NCI-H146 treated with DMSO at 0.1 percent for 48 hours (cell line): Measurements from ENCODE around the gene CHMP1A.
"Not testable (repeated sequence)": the region's sequence is repeated elsewhere in the genome, so short reads cannot be mapped to it uniquely, and the experiment has no call there.

ENCODE experiments used
- DNase-seq: peaks from one replicate; lab custom pipeline; 2025; ENCODE audit not compliant: unreplicated experiment; lab: John Stamatoyannopoulos, UW

Gene CHMP1A

DNA sequence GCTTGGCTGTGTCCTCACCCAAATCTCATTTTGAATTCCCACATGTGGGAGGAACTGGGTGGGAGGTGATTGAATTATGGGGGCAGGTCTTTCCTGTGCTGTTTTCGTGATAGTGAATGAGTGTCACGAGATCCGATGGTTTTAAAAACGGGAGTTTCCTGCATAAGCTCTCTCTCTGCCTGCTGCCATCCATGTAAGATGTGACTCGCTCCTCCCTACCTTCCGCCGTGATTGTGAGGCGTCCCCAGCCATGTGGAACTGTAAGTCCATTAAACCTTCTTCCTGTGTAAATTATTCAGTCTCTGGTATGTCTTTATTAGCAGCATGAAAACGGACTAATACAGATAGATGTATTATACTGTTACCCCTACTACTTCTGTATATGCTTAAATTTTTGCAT is 3.7 kb upstream of the CHMP1A start:
- no peak for DNase-seq

DNA sequence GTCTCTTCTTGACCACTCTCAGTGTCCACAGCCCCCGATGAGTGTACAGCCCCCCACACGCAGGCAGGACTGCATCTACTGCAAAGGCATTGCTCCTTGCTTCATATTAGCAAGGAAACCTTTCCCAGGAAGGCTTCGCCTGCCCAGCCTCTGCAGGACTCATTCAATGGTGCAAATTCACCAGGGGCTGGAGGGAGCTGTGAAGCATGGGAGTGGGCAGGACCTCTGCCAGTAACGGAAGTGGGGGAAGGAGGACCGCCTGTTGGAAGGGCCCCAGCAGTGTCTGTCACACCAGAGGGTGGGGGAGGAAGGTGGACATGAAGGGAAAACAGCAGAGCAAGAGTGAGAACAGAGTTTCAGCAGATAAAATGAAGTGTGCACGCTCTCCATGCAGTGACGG is 2.6 kb upstream of the CHMP1A start:
- no peak for DNase-seq

DNA sequence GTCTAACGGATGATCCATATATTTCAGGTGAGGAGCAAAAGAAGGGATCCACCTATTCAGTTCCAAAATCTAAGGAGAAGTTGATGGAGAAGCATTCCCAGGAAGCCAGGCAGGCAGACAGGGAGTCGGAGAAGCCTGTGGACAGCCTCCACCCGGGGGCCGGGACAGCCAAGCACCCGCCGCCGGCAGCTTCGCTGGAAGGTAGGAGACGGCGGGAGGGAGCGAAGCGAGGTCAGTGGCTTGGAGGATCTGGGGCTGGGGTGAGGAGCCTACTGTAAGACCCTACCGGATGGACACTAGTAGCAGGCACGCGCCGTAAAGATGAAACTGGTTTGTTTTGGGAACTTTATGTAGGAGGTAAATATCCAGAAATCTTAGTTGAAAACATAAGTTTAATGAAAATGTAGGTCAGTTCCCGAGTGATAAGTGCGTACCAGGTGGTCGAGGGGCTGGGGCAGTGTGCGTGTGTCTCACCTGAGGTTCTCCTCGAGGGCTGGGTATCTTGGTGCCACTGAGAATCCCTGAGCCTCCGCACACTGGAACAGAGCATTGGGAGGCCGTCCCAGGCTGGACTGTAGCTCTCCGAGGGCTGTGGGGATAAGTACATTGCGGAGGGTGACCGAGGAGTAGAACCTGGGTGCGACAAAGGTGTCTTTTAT is 842 bp upstream of the CHMP1A start:
- no peak for DNase-seq

DNA sequence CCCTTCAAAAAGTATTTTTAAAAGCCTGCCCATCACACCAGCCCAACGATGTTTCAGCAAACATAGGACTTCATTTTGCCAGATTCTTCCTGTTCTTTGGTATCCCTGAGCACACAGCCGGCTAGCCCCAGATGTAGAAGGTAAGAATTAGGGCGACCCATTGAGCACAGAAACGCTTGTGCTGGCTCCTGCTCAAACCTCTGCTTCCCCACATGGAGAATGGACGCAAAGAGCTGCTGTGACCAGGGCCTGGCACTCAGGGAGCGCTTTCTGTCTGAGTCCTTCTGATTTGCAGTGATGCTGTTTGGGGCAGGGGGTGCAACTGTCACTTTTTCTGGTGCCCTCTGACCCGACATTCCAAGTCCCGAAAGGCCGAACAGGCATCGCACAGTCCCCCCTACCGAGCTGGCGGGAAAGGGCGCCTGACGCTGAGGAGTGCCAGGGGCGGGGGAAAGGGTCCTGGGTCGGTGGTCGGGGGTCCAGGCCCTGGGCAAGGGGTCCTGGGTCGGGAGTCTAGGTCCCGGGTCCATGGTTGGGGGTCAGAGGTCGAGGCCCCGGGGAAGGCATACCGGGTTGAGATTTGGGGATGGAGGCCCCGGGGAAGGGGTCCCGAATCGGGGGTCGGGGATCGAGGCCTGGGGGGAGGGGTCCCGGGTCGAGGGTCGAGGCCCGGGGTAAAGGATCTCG is 930 bp downstream of the CHMP1A start:
- no peak for DNase-seq

DNA sequence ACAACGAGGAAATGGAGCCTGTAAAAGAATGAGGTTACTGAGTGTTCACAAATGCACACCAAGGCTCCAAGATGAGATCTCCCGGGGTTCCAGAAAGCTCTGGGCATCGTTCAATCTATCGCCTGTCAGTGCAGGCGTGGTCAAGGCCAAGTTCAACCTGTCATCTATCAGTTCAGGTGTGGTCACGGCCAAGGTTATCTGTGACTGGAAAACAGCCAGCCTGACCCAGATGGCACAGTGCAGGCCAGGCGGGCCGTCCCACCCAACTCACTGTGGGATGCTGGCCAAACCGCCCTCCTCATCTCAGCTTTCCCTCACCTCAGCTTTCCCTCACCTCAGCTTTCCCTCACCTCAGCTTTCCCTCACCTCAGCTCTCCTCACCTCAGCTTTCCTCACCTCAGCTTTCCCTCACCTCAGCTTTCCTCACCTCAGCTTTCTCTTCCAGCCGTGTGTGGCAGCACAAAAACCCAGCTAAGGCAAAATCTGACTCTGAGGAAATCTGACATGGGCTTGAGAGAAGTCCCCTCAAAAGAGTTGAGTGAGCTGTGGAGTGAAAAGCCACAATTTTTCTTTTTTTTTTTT is 2.4 kb downstream of the CHMP1A start:
- no peak for DNase-seq

DNA sequence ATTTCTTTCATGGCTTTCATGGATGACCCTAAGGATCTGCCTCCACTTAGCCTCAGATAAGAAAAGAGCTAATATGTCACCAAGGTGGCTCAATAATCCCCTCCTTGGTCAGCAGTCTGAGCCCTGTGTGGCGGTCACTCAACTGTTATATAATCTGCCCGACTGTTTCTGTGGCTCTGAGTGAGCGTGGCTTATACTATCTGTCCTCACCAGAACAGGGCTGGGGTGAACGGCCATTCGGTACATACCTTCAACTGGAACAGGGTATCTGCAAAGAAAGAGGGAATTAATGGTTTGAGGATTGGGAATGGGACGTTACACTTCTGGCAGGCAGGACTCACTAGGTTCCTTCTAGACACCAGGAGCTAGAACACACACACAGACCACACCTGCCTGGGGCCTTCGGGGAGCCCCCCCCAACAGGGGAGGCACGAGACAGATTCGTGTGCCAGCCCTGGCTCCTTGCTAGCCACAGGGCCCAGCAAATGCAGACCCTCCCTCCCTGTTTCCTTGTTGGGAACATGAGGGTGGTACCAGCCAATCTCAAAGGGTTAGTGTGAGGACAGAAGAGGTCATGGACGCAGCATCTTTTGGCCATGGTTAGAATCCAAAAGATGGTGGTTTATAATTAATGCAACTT is 3.7 kb downstream of the CHMP1A start:
- no peak for DNase-seq

DNA sequence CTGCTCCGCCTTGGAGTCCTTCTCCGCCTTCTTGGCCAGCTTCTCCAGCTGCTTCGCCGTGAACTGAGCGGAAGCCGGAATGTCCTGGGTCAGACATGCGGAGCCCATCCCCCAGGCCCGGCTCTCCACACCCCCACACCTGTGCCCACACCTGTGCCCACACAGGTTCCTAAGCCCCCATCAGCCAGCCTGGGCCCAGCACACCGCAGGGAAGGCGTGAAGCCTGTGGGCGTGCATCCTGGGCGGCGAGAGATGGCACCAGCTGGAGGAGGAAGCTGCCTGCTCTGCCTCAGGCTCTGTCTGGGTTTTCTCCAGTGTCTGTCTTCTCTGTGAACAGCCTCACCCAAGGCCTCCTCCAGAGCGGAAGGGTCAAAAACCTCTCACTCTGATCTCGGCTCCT is 5.9 kb downstream of the CHMP1A start:
- DNase-seq: no peak

DNA sequence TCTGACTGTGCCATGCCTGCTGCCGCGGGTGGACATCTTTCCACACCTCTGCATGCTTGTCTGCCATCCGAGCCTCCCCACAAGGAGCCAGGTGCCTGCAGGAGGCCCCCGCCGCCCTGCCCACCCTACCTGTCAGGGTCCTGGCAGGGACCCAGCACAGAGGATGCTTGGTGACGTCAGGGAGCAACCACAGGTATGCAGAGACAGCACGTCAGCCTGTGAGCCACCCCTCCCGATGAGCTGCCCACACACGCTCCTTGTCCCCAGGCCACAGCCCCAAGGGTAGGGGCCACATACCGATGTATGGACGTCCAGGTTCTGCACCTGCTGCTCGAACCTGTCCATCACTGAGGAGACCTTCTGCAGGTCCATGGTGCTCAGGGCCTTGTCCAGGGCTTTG is 10.6 kb downstream of the CHMP1A start:
- DNase-seq: no peak

DNA sequence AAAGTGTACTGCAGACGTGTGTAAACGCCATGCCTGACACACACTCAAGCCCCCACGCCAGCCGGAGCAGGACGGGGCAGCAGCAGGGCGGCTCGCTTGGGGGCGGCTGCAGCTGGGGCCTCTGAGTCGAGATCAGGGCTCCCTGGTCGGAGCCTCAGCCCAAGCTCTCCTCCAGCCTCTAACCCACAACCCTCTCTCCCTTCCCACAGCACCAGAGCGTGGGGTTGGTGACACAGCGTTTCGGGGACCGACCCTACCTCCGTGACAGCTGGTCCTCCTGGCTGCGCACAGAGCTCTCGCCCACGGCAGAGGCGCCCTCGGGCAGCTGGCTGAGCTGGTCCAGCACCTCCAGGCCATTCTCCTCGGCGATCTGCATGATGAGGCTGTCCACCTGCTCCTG is 11.2 kb downstream of the CHMP1A start:
- no peak for DNase-seq

DNA sequence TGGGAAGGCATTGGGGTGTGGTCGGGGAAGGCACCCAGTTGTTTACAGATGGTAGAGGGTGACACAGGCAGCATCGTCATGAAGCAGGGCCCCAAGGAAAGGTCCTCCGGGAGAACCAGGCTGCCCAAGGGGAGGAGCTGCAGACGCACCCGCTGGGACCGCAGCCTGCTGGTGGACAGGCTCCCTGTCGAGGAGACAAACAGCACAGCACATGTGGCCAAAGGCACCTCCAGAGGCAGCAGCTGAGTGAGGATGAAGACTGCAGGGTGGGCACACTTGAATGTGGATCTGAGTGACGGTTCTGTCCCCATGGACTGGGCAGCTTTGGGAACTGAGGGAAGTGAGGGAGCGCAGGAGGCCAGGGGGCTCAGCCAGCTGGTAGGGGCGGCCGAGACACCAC is 12.4 kb downstream of the CHMP1A start:
- DNase-seq: no peak

DNA sequence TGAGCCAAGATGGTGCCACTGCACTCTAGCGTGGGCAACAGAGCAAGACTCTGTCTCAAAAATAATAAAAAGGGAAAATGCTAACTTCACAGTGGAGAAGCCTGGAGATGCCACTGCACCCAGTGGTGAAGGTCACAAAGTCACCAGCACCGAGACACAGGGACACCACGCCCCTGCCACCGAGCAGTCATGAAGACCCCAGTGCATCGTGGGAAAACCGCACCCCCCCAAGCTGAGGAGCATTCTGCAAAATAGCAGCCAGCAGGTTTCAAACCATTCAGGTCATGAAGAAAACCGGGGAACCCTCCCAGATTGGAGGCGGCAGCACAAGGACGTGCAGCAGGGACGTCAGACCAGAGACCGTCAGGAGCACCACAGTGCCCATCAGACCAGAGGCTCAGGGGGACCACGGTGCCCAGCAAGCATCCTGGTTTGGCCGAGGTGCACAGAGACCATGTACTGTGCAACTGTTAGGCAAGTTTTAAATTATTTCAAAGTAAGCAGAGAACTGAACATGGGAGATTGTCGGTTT is 13.7 kb downstream of the CHMP1A start:
- no peak for DNase-seq

DNA sequence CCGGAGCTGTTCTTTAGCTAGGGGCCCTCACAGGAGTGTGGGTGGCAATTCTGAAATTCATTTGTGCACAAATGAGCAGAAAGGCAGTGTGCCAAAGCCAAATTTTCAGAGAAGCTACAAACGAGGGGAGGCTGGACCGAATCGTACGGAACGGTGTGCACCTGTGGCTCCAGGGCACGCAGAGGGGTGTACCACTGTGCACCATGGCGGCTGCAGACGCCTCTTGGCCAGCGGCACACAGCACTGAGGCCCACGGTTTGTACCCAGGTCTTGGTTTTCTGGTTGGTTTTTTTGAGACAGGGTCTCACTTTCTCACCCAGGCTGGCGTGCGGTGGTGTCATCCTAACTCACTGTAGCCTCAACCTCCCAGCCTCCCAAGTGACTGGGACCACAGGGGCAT is 14.9 kb downstream of the CHMP1A start:
- no peak for DNase-seq

DNA sequence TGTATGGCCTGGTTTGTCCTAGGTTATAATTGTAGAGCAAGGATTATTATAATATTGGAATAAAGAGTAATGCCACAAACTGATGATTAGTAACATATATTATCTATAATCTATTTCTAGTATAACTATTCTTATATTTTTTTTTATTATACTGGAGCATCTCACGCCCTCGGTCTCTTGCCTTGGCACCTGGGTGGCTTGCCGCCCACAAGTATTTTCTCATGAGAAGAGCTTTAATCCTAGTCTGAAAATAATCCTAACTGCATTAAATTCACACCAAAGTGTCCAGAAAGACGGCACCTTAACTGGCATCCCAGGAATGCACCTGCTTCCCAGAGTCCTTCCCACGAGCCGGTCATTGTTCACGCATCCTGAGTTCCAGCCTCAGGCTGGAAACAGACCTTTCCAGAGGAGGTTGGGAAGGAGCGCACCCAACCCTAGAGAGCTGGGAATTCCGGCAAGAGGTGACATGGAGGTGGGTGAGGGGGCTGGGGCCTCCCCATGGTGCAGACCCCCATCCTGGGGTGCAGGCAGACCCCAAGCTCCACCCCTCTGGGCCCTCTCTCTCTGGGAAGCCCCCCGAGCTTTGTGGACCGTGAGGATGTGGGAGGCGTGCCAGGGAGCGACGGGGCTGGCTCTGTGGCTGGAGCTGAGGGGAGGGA is 15.9 kb downstream of the CHMP1A start:
- no peak for DNase-seq

DNA sequence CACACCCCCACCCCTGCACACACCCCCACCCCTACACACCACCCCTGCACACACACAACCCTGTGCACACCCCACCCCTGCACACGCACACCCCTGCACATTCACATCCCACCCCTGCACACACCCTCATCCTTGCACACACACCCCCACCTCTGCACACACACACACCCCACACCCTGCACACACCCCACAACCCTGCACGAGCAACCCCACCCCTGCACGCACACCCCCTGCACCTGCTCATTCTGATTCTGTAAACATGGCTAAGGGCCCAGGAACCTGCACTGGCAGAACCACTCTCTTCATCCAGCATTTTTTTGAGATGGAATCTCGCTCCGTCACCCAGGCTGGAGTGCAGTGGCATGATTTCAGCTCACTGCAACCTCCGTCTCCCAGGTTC is 18.1 kb downstream of the CHMP1A start:
- no peak for DNase-seq

DNA sequence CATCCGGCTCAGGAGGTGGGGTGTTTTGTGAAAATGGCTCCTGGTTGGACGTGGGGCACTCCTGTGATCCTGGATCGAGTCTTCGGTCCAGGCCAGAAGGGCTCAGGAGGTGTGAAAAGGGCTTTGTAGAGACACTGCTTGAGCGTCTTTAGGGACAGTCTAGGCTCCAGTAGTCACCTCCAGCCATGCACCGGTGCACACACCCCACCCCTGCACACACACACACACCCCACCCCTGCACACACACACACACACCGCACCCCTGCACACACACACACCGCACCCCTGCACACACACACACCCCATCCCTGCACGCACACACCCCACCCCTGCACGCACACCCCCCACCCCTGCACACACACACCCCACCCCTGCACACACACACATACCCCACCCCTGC is 19.1 kb downstream of the CHMP1A start:
- no peak for DNase-seq

DNA sequence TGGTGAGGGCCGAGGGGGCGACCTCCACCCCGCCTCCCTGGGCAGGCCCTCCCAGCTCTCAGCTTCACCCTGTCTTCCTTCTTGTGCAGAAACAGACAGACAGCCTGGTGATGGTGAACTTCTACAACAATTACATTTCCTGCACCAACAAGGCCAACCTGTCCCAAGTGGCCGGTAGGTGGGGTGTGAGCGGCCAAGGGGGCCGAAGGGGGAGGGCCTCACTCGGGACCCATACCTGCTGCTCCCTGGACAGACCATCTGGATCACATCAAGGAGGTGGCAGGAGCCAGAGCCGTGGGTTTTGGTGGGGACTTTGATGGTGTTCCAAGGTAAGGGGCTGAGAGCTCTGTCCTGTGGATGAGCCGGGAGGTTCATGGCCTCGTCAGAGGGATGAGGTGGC is 20.1 kb downstream of the CHMP1A start:
- no peak for DNase-seq

DNA sequence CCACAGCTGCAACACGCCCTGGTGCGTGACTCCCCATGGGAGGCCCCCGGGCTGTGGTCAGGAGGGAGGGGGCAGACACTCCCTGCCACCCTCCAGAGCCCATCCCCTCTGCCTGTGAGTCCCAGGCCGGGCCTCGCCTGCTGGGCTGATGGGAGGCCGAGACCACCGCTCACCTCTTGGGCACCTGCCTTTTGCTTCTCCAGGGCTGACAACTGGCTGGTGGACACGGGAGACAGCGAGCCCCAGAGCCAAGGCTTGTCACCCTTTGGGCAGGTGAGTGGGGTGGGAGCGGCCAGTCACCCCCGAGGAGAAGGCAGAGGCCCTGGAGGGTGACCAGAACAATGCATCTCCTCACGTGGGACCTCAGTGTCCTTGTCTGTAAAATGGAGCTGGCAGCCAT is 20.8 kb downstream of the CHMP1A start:
- DNase-seq: no peak

DNA sequence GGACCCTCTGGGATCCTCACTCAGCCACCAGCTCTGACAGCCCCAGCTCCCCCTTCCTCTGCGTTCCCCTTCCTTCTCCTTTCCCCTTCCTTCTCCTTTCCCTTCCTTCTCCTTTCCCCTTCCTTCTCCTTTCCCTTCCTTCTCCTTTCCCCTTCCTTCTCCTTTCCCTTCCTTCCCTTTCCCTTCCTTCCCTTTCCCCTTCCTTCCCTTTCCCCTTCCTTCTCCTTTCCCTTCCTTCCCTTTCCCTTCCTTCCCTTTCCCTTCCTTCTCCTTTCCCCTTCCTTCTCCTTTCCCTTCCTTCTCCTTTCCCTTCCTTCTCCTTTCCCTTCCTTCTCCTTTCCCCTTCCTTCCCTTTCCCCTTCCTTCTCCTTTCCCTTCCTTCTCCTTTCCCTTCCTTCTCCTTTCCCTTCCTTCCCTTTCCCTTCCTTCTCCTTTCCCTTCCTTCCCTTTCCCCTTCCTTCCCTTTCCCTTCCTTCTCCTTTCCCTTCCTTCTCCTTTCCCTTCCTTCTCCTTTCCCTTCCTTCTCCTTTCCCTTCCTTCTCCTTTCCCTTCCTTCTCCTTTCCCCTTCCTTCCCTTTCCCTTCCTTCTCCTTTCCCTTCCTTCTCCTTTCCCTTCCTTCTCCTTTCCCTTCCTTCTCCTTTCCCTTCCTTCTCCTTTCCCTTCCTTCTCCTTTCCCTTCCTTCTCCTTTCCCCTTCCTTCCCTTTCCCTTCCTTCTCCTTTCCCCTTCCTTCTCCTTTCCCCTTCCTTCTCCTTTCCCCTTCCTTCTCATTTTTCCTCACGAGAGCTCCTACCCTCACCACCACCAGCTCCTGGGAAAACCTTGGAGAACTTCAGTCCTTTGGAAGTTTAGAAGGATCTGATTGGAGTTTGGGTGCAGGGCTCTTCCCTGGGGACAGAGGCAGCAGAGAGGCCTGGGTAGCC is 22.8 kb downstream of the CHMP1A start:
- not testable (repeated sequence) for DNase-seq

DNA sequence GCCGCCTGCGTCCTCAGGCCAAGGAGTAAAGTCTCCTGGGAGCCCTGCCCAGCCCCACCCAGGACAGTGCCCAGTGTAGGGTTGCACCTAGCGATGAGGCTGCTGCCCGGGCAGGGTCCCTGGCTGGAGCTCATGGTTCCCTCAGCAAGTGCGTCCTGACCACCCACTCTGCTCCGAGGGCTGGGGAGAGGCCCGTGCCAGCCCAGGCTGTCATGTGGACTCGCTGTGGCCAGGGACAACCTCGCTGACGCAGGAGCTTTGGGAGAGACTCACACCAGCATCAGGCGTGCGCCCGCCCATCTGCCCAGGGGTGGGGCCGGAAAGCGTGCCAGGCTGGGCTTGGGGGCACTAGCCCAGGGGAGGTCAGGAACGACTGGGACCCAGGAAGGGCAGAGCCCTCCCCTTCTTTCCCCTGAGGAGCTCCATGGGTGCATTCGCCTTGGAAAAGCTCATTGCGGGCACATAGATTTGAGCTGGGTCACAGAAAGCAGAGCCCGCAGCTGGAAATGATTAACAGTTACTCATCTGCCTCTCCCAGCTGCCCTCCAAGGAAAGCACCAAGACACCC is 24.4 kb downstream of the CHMP1A start:
- DNase-seq: no peak
